NCI-H774 (cell line): ENCODE measurements around the gene LRRC56.

ENCODE experiments used
- DNase-seq: peaks from one replicate; lab custom pipeline; 2025; lab: John Stamatoyannopoulos, UW

Gene LRRC56

GRCh38 chr11:575996-576768 lies 38.9 kb downstream of the LRRC56 start, which contains the start of gene PHRF1:
PHRF1 (plus strand) TSS chr11:576470; CDS start chr11:581513, 5,043 bp downstream.
- peak; percentile 89 for DNase-seq

DNA sequence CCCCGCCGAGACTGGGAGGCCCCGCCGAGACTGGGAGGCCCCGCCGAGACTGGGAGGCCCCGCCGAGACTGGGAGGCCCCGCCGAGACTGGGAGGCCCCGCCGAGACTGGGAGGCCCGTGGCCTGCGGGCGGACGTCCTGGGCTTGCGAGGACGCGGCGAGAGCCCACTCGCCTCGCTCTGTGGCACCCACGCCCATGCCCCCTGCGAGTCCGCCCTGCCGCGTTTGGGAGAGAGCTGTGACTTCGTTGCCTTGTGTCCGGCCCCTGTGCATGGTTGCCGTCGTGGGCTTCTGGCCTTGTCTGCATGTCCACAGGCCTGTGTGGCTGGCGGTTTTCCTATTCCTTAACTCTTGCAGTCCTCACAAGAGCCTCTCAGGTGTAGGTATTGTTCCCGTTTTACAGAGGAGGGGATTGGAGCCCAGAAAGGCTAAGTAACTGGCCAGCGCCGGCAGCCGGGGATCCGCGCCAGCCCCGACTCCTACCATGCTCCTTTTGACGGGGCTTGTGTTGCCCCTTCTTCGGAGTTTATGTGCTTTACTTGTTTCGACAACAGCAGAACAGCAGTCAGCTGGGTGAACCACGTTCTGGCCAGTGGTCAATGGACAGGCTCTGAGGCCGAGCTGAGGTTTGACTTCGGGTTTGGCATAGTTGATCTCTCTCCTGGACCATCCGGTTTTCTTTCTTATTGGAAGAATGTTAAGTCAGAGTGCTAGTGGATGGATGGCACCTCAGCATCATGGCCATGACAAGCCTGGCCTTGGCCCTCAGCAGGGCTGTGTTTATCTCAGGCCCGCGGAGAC lies 39.7 kb downstream of the LRRC56 start:
- no peak for DNase-seq

DNA sequence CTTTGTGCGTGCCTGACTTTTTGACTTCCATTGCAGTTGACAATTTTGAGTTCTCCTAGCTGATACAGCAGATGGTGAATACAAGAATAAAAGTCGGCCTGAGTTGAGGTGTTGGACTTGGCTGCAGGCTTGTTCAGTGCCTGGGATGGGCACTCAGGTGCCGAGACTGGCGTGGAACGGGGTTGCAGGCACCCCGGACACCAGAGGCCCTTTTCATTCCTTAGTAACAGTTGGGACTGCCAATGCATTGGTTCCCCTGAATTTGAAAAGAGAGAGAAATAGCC lies 40.2 kb downstream of the LRRC56 start:
- DNase-seq: no peak

DNA sequence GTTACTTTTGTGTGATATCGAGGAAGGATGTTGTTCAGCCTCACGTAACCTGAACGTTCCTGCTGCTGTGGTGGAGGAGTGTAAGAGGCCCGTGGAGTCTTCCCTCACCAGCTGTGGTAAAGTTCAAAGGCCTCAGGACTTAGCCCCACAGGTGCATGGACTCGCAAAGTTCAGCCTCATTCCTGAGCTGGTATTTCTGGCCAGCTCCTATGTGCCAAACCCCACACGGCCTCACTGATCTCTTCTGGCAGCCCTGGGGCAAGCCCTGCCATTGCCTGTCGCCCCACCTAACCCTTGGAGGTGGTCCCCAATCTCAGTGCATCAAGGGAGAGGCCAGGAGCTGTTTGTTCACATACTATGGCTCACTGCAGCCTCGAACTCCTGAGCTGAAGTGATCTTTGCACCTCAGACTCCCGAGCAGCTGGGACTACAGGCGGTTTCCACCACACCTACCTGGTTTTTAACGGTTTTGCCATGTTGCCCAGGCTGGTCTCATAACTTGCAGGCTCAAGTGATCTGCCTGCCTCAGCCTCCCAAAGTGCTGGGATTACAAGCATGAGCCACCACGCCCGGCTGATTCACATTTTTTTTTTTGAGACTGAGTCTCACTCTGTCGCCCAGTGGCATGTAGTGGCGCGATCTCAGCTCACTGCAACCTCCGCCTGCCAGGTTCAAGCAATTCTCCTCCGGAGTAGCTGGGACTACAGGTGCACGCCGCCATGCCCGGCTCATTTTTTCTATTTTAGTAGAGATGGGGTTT lies 41.1 kb downstream of the LRRC56 start:
- no peak for DNase-seq

GRCh38 chr11:579830-580601 lies 42.7 kb downstream of the LRRC56 start:
- DNase-seq: no peak

- DNase-seq: no peak
These were observed 44.0 kb downstream of the LRRC56 start for GRCh38 chr11:581342-581741.

GRCh38 chr11:581752-582151 lies 44.4 kb downstream of the LRRC56 start:
- no peak for DNase-seq

DNA sequence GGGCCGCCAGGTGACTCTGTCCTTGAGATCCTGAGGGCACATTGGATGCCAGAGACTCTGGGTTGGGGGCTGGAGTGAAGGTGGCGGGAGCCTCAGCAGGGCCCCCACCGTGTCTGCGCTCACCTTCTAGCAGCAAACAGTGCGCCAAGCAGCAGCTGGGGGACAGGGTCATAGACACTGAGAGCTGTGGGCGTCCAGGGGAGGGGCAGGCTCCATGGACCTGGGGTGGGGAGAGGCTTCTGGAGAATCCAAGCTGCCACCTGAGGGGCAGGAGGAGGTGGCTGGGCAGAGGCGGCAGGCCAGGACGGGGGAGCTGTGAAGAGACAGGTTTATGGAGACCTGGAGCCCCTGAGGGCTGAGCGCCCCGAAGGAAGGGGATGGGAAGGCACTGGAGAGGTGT lies 47.0 kb downstream of the LRRC56 start:
- no peak for DNase-seq

GRCh38 chr11:586376-587316 lies 49.3 kb downstream of the LRRC56 start:
- DNase-seq: no peak

- no peak for DNase-seq
These were observed 50.2 kb downstream of the LRRC56 start for GRCh38 chr11:587546-587945.

GRCh38 chr11:587978-588380 lies 50.7 kb downstream of the LRRC56 start:
- DNase-seq: no peak

GRCh38 chr11:589798-590197 lies 52.5 kb downstream of the LRRC56 start:
- DNase-seq: no peak

DNA sequence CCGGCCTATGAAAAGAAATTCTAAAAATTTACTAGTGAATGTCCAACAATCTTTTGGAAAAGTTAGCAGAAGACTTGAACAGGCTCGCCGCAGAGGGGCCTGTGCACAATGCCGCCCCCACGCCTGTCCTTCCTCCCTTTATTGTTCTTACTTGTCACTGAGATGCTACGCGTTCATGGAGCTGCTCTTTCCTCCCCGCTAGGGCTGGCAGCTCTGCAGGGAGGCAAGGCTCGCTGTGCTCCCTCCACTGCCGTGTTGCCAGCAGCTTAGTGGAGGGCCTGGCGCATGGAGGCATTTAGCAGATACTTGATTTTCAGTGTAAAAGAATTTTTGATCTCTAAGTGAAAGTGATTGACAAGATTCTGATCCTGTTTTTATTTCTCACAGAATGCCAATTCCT lies 53.7 kb downstream of the LRRC56 start:
- DNase-seq: no peak

GRCh38 chr11:592501-592900 lies 55.2 kb downstream of the LRRC56 start:
- DNase-seq: no peak

GRCh38 chr11:592918-593317 lies 55.6 kb downstream of the LRRC56 start:
- DNase-seq: no peak

DNA sequence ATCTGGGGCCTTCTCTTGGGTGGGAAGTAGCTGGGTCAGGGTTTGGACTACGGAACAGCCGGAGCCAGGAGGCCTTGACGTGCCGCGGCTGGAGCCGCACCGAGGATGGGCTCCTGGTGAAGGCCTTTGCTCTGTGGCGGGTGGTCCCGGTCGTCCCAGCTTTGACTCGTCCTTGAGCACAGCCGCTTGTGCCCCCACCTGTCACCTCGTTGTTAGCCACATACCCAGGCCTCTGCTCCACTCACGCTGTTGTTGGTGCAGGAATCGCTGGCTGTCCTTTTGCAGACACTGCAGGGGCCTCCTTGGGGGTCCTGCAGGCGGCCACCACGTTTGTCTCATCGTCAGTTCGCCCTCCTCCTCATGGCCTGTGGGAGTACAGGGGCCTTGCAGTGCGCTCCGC lies 56.0 kb downstream of the LRRC56 start:
- no peak for DNase-seq

GRCh38 chr11:595400-595799 lies 58.1 kb downstream of the LRRC56 start:
- no peak for DNase-seq

- DNase-seq: no peak
These were observed 59.0 kb downstream of the LRRC56 start for GRCh38 chr11:596374-596773.

DNA sequence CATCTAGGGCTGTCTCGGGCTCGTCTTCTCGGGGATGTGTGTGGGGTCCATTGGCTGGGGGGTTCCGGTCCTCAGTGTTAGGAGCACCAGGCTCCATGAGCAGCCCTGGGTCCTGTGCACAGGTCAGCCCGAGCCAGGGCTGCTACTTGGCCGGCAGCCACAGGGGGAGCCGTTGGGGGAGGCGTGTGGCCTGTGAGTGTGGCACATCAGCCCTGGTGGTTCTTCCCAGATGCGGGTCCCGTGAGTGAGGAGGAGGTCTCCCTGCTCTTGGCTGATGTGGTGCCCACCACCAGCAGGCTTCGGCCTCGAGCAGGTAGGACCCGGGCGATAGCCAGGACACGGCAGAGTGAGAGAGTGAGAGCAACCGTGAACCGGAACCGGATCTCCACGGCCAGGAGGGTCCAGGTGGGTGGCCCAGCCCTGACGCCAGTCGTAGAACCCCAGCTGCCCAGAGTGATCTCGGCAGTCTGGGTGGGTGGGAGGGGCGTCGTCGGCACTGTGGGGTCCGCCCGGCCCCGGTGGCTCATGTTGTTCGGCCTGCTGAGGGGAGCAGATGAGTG lies 59.9 kb downstream of the LRRC56 start:
- DNase-seq: no peak

- DNase-seq: no peak
These were observed 60.8 kb downstream of the LRRC56 start for GRCh38 chr11:598005-598680.
